ENCODE measurements around the gene TGM2.

The TGM2 gene

DNA sequence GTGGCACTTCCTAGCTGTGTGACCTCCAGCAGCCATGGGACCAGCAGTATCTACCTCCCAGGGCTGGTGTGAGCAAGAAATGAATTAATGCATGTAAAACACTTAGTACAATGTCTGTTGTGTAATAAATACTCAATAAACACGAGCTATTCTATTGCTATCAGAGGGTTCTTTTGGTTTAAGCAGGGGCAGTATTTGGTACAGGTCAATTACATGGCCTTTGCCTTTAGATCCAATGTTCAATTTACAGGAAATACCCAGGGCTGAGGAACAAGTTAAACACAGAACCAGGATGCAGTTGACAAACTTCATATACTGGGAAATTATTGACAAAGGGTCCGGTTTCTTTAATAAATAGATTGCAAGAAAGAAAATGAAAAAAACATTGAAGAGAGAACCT lies 2.9 kb downstream of the TGM2 start:
- DNase-seq (ENCODE audit: low read depth, low spot score): no peak

- DNase-seq (ENCODE audit: low read depth, low spot score): no peak
Measured at GRCh38 chr20:38161412-38161774, 3.7 kb downstream of the TGM2 start.

- no peak for DNase-seq (ENCODE audit: low read depth, low spot score)
Measured at GRCh38 chr20:38159957-38160756, 4.9 kb downstream of the TGM2 start.

DNA sequence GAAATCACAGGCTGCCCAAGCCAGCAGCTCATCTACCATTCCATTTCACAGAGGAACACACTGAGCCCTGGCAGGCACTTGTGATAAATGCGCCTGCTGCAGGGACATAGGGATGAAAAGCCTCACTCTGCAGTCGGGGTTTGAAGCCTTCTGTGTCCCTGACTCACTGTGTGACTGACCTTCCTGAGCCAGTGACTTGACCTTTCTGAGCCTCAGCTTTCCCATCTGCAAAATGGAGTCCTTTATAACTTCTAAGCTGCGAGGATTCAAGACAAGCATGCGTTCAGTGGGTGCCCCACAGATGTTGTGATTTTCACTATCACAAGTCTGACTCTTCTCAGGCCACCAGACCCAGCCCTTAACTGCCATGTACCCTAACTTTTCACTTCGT lies 5.5 kb downstream of the TGM2 start:
- DNase-seq (ENCODE audit: low read depth, low spot score): no peak

- DNase-seq (ENCODE audit: low read depth, low spot score): no peak
Measured at GRCh38 chr20:38158701-38159351, 6.2 kb downstream of the TGM2 start.

DNA sequence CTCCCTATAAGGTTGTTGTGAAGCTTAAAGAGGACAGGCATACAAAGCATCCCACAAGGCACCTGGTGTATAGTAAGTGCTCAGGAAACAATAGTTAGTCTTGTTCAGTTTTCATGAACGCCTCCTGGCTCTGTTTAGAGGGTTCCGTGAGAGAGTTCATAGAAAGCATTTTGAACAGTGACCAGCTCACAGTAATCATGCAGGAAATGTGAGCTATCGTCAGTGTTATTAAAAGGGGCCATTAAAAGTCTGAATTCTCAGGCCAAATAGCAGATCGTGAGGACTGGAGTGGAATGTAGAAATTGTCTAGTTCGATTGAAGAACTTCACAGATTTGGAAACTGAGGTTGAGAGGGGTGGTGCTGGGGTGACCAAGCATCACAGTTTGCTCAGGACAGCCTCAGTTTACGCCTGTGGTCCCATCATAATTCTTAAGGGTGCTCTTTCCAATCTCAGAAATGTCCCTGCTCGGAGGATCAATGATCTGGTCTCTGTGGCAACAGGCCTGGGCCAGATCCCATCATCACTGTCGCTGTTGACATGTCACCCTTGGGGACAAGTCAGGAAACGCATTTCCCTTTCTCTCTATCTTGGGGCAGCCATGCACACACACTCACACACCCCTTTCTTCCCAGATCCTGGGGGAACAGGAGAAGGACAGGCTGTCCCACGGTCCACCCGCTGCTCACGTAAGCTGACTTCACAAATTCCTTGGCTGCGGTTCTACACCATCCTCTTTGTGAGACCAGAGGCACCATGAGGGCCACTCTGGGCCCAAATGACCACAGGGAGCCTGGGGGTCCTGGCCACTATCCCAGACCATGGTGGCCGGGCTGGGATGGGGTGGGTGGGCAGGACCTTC lies 7.2 kb downstream of the TGM2 start:
- DNase-seq (ENCODE audit: low read depth, low spot score): no peak

- no peak for DNase-seq (ENCODE audit: low read depth, low spot score)
Measured at GRCh38 chr20:38156888-38157634, 8.0 kb downstream of the TGM2 start.

DNA sequence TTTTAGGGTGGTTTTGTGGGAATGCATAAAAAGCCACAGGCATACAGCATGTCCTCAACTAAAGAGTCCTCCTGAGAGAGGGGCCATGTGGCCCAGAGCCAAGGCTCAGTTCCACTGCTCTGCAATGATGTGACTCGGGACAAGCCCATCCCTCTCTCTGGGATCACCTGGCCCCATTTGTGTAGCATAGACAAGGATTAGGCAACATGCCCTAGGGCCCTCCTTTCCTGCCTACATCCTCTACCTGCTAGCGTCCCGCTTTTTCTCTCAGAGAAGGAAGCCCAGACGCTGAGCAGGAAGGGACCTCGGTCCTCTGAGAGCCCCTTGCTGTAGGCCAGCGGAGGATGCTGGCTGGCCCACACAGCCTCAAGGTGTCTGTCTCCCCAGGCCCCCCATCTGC lies 8.8 kb downstream of the TGM2 start:
- DNase-seq (ENCODE audit: low read depth, low spot score): no peak

DNA sequence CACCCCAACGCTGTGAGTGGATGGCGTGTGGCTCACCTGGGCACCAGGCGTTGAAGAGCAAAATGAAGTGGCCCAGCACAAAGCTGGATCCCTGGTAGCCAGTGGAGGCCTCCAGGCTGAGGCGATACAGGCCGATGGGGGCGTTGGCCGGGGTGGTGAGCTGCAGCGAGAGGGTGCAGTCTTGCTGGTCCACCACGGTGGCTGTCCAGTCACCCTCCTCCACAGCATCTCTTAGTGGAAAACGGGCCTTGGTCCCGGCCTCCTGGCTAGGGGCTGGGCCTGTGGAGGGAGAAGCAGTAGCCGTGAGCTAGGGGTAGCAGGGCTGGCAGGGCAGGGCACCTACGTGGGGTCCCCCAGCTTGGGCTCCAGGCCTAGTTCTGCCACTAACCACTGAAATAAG lies 9.3 kb downstream of the TGM2 start:
- no peak for DNase-seq (ENCODE audit: low read depth, low spot score)

GRCh38 chr20:38153401-38153800 lies 11.7 kb downstream of the TGM2 start:
- DNase-seq (ENCODE audit: low read depth, low spot score): no peak

DNA sequence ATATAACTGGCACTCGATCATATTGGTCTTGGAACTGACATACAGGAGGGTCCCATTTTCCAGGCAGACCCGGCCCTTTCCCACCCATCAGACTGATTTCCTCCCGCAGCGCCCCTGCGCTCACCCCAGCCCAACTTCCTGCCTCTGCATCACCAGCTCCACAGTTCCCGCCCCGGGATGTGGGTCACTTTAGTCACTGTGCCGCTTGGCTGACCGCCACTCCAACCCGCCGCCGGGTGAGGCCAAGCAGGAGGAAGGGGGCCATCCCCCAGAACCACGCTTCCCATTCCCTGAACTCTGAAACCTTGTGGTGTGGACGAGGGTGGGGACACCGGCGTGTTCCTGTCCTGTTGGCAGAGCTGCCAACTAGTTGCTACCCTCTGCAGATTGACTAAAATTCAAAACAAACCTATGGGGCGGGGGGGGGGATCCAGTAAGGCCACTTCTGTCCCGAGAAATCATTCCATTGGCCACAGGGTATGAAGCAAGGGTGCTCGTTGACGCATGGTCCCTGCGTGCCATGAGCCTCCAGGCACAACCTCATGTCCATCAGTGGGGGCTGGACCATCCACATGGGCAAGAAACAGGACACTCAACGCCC lies 12.3 kb downstream of the TGM2 start:
- DNase-seq (ENCODE audit: low read depth, low spot score): no peak

DNA sequence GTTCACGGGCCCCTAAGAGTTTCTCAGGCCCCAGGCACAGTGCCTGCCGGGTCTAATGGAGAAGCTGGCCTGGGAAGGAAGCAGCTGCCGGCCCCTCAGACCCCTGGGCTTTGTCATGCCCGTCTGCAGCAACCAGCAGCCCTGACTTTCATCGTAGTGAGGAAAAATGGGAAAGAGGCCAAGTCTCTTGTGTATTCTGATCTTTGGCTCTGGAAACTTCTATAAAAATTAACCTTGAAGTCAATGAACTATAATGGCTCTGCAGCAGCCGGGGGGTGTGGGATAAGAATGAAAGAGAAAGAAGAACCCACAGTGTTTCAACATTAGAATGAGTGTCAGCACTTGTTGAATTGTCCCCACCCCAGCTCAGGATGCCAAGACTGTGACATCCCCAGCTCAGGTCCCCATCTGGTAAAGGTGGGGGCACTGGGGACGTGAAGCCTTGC lies 12.9 kb downstream of the TGM2 start:
- DNase-seq (ENCODE audit: low read depth, low spot score): no peak

DNA sequence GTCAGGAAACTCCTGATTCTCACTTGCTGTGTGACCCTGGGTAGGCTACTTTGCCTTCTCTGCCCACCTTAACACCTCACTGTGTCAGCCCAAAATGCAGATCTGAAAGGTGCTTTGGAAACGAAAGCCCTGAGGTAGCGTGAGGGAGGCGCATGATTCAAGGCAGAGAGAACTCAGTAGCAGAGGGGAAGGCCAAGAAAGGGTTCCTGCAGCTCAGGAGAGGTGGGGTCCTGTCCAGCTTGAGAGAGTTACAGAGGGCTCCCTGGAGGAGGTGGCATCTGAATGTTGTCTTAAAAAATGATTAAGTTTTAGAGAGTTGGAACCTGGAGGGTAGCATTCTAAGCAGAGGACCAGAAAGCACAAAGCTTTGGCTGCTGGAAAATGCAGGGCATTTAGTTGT lies 13.6 kb downstream of the TGM2 start:
- no peak for DNase-seq (ENCODE audit: low read depth, low spot score)

DNA sequence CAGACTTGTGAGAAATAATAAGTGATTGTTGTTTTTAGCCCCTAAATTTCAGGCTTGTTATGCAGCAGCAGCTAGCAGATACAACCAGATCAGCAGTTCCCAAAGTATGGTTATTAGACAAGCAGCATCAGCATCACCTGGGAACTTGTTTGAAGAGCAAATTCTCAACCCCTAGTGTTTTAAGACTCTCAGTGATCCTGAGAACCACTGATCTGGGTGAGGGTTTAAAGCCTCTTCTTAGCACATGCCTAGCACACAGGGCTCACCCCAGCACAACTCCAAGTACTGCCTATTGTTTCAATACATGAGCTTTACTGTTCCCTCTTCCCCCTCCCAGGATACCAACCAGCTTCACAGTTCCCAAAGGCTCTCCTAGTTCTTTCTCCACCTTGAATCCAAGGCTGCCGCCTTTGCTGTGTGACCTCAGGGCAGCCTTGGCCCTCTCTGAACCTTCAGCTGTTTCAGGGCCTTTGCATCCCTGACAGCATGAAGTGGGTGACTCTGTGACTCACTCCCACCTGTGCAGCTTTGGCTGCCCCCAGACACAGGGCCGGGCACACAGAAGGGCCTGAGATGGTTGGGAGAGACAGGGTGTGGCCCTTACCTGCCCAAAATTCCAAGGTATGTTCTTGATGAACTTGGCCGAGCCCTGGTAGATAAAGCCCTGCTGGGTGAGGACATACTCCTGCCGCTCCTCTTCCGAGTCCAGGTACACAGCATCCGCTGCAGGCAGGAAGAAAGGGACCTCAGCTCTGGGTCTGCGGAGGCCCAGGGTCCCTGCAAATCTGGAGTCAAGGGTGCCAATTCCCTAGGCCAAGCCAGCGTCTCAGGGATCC lies 14.5 kb downstream of the TGM2 start:
- DNase-seq (ENCODE audit: low read depth, low spot score): no peak

- DNase-seq (ENCODE audit: low read depth, low spot score): no peak
Measured at GRCh38 chr20:38148328-38149102, 16.6 kb downstream of the TGM2 start.

GRCh38 chr20:38147751-38148150 lies 17.3 kb downstream of the TGM2 start:
- no peak for DNase-seq (ENCODE audit: low read depth, low spot score)

DNA sequence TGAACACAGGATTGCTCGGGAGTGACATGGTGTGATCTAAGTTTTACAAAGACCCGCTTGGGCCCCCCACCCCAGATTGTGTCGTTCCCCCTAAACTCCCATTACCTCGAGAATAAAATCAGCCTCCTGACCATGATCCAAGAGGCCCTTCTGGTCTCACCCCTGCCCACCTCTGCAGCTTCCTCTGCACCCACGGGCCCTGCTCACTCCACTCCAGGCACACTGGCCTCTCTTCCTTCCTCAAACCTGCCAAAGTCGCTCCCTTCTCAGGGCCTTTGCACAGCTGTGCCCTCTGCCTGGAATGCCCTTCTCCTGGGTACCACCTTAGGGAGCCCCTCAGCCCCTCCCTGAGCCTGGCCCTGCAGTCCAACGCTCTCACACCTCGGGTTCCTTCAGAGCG lies 17.9 kb downstream of the TGM2 start:
- DNase-seq (ENCODE audit: low read depth, low spot score): no peak

GRCh38 chr20:38146628-38147027 lies 18.4 kb downstream of the TGM2 start:
- no peak for DNase-seq (ENCODE audit: low read depth, low spot score)

DNA sequence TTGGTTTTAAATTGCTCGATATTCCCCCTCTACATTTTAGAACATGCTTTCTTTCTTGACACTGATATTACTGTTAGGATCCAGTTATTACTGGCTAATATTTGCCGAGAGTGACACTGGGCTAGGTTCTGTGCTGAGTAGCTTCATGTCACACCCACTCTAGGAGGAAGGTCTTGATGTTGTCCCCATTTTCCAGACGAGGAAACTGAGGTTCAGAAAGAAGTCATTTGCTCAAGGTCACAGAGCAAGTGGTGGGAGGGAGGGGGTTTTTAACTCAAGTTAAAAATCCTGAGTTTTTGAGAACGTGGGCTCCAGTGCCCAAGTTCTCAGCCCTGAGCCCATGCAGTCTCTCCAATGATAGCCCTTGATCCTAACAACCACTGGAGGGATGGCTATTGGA lies 18.9 kb downstream of the TGM2 start:
- no peak for DNase-seq (ENCODE audit: low read depth, low spot score)

DNA sequence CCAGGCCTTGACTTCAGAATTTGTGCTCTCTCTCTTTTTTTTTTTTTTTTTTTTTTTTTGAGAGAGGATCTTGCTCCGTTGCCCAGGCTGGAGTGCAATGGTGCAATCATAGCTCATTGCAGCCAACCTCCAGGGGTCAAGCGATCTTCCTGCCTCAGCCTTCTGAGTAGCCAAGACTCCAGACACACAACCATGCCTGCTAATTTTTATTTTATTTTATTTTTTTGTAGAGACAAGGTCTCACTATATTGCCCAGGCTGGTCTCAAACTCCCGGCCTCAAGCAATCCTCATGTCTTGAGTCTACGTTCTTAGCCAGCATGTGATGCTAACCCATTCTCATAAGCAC lies 19.4 kb downstream of the TGM2 start:
- DNase-seq (ENCODE audit: low read depth, low spot score): no peak
